HG03457 (cell line): ENCODE measurements around the gene MGAT5.

Experiments
- ATAC-seq: cut with Tn5 transposase; IDR thresholded peaks from one replicate; pipeline ENCODE4 v1.9.1; 2021; ENCODE audit warnings: moderate number of reproducible peaks; ENCODE audit not compliant: unreplicated experiment

Gene MGAT5

DNA sequence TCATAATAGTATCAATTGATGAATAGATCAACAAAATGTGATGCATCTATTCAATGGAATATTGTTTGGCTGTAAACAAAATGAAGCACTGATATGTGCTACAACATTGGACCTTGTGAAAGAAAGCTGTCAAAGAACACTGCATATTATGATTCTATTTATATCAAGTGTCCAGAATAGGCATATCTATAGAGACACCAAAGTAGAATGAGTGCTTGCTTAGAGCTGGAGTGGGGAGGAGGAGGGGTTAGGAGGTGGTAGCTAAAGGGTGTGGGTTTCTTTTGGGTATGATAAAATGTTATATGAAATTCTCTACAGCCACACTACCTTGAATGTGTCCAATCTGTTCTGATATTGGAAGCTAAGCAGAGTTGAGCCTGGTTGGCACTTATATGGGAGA lies 23.0 kb upstream of the MGAT5 start:
- ATAC-seq = no peak

DNA sequence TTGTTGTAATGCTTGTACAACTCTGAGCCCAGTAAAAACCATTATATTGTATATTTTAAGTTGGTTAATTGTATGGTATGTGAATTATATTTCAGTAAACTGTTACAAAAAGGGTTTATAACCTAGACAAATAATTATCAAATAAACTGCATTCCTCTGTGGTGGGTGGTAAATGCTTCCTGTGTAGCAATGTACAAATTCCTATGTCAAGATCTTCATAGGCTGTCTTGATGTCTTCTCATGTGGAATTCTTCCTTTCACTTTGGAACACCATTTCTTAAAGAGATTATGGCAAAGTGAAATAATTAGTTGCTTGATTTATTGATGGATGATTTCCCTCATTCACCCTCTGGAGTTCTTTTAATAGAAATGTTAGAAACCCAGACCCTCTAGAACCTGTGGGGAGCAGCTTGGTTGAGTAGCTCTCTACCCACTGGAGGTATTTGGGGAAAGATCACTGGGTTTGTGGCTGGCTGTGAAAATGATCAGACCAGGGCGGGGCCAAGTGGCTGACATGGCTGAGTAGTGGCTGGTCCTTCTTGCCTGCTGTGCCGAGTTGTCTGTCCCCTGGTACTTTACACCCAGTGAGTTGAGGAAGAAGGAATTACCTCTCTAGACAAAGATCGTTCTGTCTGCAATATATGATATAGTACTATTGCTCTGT lies 22.4 kb upstream of the MGAT5 start:
- ATAC-seq = no peak

DNA sequence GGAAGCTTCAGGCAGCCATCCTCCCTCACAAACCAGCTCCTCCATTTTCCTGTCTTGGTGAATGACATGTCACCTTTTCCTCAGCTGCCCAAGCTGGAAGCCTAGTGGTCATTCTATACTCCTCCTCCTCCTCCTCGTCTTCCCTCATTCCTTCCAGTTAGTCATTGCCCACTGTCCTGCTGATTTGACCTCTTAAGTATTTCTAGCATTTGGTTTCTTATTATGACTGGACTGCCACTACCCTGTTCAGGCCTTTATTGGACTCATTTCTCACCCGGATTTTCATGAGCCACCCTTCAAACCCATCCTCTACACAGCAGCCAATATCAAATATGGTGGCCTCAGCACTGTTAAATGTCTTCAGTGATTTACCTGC lies 21.9 kb upstream of the MGAT5 start:
- ATAC-seq = no peak

DNA sequence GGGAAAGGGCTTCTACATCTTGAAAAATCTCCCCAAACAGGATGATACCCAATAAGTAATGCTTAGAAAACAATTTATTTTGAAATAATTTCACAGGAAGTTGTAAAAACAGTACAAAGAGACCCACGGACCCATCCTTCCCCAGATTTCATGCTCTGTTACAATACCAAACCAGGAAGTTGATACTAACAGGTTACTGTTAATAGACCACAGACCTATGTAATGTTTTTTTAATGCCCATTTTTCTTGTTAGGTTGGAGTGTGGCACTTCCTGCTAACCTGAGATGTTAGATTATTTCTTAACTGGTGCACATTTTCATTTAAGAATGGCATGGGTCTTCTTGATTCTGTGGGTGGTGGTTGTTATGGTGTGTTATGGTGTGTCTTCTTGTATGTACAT lies 21.4 kb upstream of the MGAT5 start:
- no peak for ATAC-seq

DNA sequence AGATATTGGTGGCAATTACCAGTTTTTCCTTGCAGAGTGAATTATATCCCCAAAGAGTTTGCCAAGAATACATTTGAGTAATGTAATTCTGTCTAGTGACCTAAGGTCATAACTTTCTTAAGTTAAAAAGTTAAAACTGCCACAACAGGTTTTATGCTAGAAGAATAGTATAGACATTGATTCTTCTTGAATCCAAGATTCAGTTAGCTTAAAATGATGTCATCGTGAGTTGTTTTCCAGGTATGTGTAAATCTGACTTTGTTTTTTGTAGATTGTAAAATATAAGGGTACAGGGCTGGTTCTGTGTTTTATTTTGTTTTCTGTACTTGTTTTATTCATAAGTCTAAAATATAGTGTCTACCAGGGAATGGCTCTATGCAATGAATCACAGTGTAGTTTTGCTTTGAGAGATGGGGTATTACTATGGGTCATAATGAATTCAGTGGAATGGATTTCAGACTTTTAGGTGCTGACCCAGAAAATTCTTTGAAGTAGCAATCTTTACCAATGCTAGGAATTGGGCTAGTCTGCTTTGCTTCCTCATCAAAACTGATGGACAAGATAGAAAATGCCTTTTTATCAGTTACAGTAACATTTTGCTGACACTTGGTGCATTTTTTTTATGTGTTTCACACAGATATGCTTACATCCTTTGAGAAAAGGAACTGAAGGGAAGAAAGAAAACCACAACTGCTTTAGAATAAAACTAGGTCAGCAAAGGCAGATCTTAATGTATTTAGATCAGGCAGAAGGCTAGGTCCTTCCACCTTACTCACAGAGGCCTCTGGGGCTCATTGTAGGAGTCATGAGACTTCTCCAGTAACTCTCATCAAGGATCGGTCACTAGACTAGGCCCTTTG lies 20.8 kb upstream of the MGAT5 start:
- ATAC-seq = peak; percentile 26

DNA sequence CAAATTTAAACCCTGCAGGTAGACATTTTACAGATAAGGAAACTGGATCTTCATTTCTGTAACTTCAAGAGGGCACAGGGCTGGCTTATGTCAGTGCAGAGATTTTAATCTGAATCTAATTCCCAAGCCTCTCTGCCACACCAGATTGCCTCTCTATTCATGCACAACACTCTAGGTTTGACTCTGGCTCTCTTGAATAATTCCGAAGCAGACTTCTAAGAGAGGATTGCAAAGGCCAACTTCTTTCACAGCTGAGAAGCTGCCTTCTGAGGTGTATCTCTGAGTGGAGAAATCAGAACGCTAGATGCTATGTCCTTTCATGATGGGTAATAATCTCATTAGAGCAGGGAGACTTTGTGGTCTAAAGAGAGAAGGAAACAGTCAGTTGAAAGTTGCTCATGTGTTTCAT lies 20.1 kb upstream of the MGAT5 start:
- peak; percentile 51 for ATAC-seq

DNA sequence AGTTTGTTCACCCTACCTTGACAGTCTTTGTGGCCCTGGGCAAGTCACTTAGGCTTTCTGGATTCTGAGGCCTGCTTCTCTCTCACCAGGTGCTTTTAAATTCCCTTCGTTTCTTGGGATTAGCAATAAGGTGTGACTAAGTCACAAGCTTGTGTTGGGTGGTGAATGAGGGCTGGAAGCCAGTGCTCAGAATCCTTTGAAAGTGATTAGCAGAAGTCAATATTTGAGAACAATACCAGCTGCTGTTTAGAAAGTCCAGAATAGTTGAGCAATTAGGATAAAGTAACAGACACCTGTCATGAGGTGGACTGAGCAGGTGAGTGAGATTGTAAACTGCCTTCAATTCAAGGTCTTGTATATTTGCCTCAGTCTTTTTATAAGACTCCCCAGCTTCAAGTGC lies 19.3 kb upstream of the MGAT5 start:
- ATAC-seq = no peak

DNA sequence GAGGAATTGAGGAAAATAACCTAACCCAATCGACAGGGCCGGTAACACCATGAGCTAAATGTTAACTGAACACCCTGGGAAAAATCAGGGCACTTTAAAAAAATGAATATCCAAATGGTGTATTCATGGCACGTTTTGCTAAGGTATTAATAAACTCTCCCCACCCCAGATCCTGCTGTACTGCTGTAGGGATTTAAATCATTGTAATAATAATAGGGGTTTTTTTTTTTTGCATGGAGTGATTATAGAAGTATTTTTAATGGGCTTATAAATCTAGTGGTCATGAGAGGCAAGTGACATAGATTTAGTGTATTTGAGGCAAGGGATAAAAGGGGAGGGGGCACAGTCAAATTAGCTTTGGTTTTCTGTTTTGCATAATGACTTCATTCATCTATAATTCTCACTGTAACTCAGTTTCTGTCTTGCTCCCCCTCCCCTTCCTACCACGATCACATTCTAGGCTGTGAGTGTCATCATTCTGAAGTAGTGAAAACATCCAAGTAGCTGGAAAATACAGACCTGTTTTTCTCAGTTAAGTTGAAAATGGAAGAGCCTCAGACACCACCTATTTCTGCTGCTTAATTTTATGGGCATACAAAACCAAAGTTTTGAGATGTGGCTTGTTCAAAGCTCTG lies 18.2 kb upstream of the MGAT5 start:
- ATAC-seq = no peak

DNA sequence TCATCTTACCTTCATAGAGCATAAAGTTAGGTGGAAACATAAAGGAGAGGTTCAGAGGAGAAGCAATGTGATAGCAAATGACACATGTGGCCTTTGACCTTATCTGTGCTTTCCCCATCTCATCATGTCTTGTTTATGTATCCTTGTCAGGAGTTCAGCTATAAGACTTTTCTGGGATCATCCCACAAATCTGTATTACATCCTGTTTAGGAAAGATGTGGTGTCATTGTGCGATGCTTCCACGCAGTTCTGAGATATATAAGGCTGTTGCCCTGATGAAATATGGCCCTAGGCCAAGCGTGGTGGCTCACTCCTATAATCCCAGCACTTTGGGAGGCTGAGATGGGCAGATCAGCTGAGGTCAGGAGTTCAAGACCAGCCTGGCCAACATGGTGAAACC lies 15.5 kb upstream of the MGAT5 start:
- ATAC-seq = no peak

DNA sequence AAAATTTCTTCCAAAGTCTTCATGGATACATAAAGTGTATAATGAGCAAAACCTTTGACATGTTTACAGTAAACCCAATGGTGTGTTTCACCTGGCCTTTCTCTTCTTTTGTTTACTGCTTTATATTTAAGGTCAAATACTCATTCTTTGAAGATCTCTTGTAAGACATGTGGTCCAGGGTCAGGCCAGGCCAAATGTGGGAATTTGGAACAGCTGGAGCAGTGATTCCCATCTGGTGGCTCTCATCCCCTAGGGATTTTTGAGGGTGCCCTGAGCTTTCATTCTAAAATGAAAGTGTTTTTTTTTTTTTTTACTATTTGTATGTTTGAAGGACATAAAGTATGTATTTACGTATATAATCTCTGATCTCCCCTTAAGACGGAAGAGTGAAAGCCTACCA lies 13.8 kb upstream of the MGAT5 start:
- no peak for ATAC-seq

DNA sequence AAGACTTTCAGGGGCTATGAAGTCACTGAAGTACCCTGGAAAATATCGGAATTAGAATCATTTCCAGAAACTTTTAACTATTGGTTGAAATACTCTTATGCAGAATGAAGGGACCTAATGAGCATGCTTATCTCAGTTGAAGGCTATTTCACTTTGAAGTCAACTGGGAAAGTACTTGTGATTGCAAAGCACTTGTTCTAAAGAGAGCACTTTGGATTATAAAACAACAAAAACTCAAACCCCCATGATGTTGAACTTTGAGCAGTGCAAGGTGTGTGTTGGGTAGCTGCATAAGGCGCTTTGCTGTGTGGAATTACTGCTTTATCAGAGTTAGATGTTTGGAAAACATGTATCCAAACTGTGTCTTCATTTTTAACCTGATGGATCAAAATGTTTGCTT lies 12.0 kb upstream of the MGAT5 start:
- ATAC-seq = no peak

DNA sequence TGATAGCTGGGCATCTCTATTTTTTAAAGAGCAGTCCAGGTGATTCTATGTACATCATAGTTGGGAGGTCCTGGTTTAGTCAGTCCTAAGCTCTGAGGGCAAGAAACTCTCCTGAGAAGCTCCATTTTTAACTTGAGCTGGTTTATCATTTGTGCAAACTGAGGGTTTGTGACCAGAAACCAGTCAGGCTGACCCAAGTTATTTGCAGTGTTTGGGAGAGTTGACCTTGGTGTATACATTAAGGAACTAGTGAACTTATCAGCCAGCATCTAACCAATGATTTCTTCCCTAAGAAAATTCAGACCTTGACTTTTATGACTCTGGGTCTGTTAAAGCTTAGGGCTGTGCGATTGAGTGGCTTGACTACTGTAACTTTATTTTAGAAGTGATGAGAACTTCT lies 10.6 kb upstream of the MGAT5 start:
- no peak for ATAC-seq

DNA sequence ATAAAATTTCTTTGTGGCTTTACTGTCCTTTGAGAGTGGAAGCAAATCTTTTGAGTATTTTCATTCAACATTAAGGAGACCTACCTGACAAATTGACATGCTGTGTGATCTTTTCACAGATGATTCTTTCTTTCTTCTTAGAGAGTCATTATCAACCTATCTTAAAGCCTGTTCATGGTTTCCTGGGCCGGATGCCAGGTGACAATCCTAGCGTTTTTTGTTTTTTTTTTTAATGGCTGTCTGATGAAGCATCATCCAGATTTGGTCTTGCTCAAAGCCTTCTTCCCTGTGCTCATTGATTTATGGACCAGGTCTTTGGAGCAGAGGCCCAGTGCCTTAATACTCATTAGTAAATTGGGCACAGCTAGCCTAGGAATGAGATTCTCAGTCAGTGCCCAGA lies 9.8 kb upstream of the MGAT5 start:
- ATAC-seq = no peak

DNA sequence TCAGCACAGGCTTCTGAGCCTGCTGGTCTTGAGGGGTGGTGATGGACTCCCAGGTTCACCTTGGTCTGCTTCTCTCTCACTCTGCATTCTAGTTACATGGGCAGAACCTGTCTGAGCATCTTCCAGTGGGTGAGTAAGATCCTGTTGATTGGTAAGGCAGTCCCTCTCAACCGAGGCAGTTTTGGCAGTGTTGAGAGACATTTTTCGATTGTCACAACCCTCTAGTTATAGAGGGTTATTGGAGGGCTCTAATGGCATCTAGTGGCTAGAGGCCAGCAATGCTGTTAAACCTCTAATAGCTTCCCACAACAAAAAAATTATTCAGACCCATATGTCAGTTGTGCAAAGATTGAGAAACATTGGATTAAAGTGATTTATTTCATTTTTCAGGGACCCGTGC lies 9.3 kb upstream of the MGAT5 start:
- ATAC-seq = no peak

DNA sequence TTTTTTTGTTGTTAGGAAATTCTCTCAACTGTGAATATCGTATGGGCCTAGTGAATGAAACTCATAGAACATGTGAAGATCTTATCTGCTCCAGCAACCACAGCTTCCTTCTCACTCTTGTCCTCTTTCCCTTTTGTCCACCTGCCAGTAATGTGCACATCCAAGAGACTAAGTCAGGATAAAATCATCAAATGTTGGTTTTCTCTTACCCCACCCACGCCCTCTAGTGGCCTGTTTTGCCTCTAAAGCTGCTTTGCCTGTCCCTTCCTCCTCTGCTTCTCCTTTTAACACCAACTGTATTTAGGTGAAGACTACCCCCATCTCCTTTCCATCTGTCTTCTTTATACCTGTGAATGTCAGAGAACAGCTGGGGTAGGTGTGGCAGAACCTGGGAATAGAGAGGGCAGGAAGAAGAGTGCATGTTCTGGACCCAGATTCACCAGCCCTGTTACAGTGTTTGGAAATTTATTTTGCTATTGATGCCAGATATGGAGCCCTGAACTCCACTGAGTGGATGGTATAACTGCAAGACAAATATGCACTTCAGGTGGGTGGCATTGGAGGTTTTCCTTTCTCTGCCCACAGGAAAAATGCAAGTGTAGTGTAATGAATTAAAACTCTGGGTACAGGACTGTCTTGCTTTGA lies 8.4 kb upstream of the MGAT5 start:
- no peak for ATAC-seq

DNA sequence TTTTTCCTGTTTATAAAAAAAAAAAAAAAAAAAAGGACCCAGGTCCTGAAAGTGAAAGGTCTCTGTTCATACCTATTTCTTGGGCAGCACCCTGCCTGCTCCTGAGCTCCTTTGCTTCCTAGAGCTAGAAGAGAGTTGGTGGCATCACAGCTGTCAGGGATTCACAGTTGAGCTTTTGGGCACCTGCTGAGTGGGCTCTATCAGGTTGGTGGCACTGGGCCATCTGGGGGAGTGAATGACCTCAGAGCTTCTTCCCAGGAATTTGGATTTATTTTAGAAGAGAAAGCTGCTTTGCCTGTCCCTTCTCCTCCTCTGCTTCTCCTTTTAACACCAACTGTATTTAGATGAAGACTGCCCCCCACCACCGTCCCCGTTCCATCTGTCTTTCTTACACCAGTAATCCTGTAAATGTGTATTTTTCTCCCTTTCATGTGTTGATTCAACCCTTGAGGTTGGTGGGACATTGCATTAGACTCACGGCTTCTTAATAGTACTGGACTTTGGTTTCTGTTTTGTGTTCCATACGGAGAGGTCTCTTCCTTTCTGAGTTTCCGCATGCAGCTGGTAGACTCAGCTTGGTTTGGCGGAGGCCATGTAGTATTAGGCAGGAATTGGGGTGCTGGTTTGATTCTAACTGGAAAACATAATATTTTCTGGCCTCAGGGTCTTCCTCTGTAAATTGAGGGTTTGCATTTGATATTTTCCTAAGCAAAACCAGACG lies 7.6 kb upstream of the MGAT5 start:
- ATAC-seq = no peak

DNA sequence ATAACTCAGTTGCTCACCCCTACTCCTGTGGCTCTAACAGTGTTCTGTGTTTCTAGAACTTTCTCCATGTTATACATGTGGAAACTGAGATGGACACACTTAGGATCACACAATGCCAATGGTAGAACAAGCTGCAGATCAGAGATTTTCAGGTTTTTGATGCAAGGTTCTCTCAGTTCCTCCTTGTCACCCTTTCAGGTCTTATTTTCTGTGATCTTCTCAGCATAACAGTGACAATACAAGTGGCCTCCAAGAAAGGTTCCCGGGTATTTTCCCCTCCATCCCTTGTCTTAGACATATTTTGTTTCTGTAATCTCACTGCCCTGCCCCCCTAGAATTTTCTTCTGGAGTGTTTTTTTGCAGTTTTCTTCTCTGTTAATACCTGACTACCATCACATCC lies 6.2 kb upstream of the MGAT5 start:
- ATAC-seq = peak; percentile 37

DNA sequence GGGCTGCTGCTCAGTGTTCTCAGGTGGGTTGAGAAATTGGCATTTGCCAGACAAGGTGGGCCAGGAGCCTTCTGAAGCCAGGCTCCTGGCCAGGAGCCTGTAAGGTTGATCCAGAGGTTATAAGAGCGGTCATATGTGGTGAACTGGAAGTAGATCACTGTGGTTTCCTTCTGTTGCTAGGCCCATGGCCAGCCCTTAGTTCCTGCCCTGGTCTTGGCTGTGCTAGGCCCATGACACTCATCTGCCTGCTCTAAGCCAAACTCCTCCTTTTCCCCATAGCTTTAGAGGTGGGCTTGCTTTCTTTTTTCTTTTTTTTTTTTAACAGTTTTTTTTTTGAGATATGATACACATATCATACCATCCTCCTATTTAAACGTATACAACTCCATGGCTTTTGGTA lies 5.0 kb upstream of the MGAT5 start:
- ATAC-seq = no peak

DNA sequence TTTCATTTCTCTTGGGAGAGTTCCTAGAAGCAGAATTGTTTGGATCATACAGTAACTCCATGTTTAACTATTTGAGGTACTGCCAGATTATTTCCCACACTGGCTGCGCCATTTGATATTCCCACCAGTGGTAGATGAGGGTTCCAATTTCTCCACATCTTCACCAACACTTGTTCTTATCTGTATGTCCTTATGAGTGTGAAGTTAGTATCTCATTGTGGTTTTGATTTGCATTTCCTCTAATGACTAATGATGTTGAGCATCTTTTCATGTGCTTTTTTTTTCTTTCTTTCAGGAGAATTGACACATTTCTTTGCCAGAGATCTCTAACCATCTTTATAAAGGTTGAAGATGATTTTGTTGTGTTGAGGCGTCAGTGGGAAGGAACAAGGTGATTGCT lies 4.1 kb upstream of the MGAT5 start:
- ATAC-seq = no peak

DNA sequence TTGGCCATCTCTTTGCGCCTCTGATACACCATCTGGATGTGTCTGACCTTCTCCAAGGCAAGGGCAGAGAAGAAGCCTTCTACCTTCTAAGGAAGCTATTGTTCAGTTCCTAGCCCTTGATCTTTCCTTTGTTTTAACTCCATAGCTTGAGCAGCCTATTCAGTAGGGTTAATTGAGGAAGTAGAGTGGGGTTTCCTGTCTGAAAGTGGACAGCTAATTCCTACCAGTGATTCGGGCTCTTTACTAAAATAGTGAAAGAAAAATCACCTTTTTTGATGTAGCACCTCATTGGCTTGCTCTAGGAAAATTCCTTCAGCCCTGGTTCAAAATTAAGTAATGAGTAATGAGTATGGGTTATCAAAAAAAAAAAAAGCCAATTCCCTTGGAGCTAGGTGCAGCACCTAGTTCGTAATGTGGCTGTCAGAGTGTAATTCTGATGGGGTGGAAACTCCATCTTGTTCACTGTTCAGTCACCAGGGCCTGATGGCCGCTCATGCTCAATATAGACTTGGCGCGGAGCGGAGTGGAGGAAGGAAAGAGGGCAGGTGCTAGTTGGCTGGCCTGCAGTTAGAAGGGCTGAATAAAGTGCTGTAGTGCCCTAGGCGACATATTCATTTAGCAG lies 2.9 kb upstream of the MGAT5 start:
- no peak for ATAC-seq
